ENCODE data around the gene RNF115. TPM values are rescaled to one million over a fixed set of nuclear protein-coding genes. Genes with fewer than 3 reads are reported as not detected.

The RNF115 gene
- total and polyA plus RNA-seq, 2 donors from 2014 or later, result 12.3 to 18.0 TPM

- Histone ChIP-seq H3K9ac (ENCODE audit: low read length in 3 of 3) (no peak overlapping the region), H3K27me3 (ENCODE audit: control insufficient read depth, insufficient read depth, low read length) (no peaks in the 10 kb centered on the region), H3K4me1 (ENCODE audit: control insufficient read depth in 2 of 3, insufficient read depth in 2 of 3, low read depth in 1 of 3, low read length in 3 of 3) (peaks cover 0 to 4% (median 0%) of the 10 kb centered on the region in 3 donors), H3K27ac (ENCODE audit: low read depth in 2 of 2, low read length in 2 of 2) (no peak overlapping the region), H3K9me3 (ENCODE audit: control insufficient read depth in 2 of 3, insufficient read depth in 1 of 3, low read length in 3 of 3) (no peaks in the 10 kb centered on the region), H3K4me3 (ENCODE audit: low read length in 3 of 3) (no peak overlapping the region), H3K36me3 (ENCODE audit: control insufficient read depth in 2 of 3, insufficient read depth in 3 of 3, low read length in 3 of 3) (no peaks in the 10 kb centered on the region)
- DNase-seq (no peak), FAIRE-seq (no peak)
- no peak for TF ChIP-seq CTCF (IDR thresholded peaks at IDR 0.05; ENCODE audit: borderline replicate concordance, extremely low read depth, insufficient read depth)
- intact Hi-C loops (cut with DNase I), result no loop called here
Observed at GRCh38 chr1:145782272-145783099, 41.4 kb downstream of the RNF115 start.

GRCh38 chr1:145778146-145778540, 45.8 kb downstream of the RNF115 start:
- no peak for FAIRE-seq
- intact Hi-C loops (cut with DNase I), result no loop called here
- H3K27ac ChIP-seq (ENCODE audit: low read depth in 2 of 2, low read length in 2 of 2), result no peak overlapping the region

GRCh38 chr1:145777357-145778145, 46.3 kb downstream of the RNF115 start:
- Histone ChIP-seq H3K9ac (ENCODE audit: low read length in 3 of 3) (no peak overlapping the region), H3K36me3 (ENCODE audit: control insufficient read depth in 2 of 3, insufficient read depth in 3 of 3, low read length in 3 of 3) (no peaks in the 10 kb centered on the region), H3K27ac (ENCODE audit: low read depth in 2 of 2, low read length in 2 of 2) (no peak overlapping the region), H3K27me3 (ENCODE audit: control insufficient read depth, insufficient read depth, low read length) (no peaks in the 10 kb centered on the region), H3K4me1 (ENCODE audit: control insufficient read depth in 2 of 3, insufficient read depth in 2 of 3, low read depth in 1 of 3, low read length in 3 of 3) (no peaks in the 10 kb centered on the region), H3K9me3 (ENCODE audit: control insufficient read depth in 2 of 3, insufficient read depth in 1 of 3, low read length in 3 of 3) (no peaks in the 10 kb centered on the region), H3K4me3 (ENCODE audit: low read length in 3 of 3) (no peak overlapping the region)
- no peak for FAIRE-seq
- intact Hi-C loops (cut with DNase I), result no loop called here
- TF ChIP-seq CTCF (IDR thresholded peaks at IDR 0.05; ENCODE audit: borderline replicate concordance, extremely low read depth, insufficient read depth), result no peak
- no peak for DNase-seq

More at GRCh38 chr1:145778146-145778540, 45.8 kb downstream of the RNF115 start:
- no peak for DNase-seq
- H3K36me3 ChIP-seq (ENCODE audit: control insufficient read depth in 2 of 3, insufficient read depth in 3 of 3, low read length in 3 of 3), result no peaks in the 10 kb centered on the region
- H3K9me3 ChIP-seq (ENCODE audit: control insufficient read depth in 2 of 3, insufficient read depth in 1 of 3, low read length in 3 of 3), result no peaks in the 10 kb centered on the region
- no peaks in the 10 kb centered on the region for H3K27me3 ChIP-seq (ENCODE audit: control insufficient read depth, insufficient read depth, low read length)
- TF ChIP-seq CTCF (IDR thresholded peaks at IDR 0.05; ENCODE audit: borderline replicate concordance, extremely low read depth, insufficient read depth), result no peak
- H3K4me1 ChIP-seq (ENCODE audit: control insufficient read depth in 2 of 3, insufficient read depth in 2 of 3, low read depth in 1 of 3, low read length in 3 of 3), result no peaks in the 10 kb centered on the region
- no peak overlapping the region for H3K9ac ChIP-seq (ENCODE audit: low read length in 3 of 3)
- no peak overlapping the region for H3K4me3 ChIP-seq (ENCODE audit: low read length in 3 of 3)
